Measurements from ENCODE around the gene KAZN. TPM values are rescaled to one million over a fixed set of nuclear protein-coding genes. Genes with fewer than 3 reads are reported as not detected.

The KAZN gene
- total and polyA plus RNA-seq, 2 experiments from 2014 or later = 7.9 to 15.6 TPM

- DNase-seq (ENCODE audit: low spot score) = no peak
- Histone ChIP-seq H4K20me1 (ENCODE audit: insufficient read depth, poor library complexity, severe bottlenecking) (no peaks in the 10 kb centered on the region), H3K9me3 (ENCODE audit: low read depth) (no peaks in the 10 kb centered on the region), H3K27ac (no peak overlapping the region), H3K4me2 (no peak overlapping the region), H3K36me3 (replicated peaks; ENCODE audit: insufficient read depth, low read depth) (no peaks in the 10 kb centered on the region), H3K4me3 (no peak overlapping the region), H3K9me2 (replicated peaks; ENCODE audit: insufficient read depth) (no peaks in the 10 kb centered on the region), H3K79me2 (no peaks in the 10 kb centered on the region), H3K27me3 (no peaks in the 10 kb centered on the region), H2AFZ (no peak overlapping the region), H3K4me1 (ENCODE audit: insufficient read depth) (peaks cover 4% of the 10 kb centered on the region)
- 91% methylated on average over 6 of the region's 6 CpGs for WGBS (ENCODE audit: low lambda C conversion rate, missing lambda C conversion rate)
- no peak for TF ChIP-seq CTCF (IDR thresholded peaks at IDR 0.05; ENCODE audit: poor library complexity)
- no peak for TF ChIP-seq EZH2phosphoT487 (IDR thresholded peaks at IDR 0.05; ENCODE audit: low read depth, severe bottlenecking, unreplicated experiment)
- no peak for TF ChIP-seq EZH2 (IDR thresholded peaks at IDR 0.05; ENCODE audit: borderline replicate concordance)
These were observed 67.9 kb downstream of the KAZN start for GRCh38 chr1:14666373-14666772.

GRCh38 chr1:14666962-14667650, 68.6 kb downstream of the KAZN start:
- no peak overlapping the region for H3K27ac ChIP-seq
- H3K27me3 ChIP-seq = no peaks in the 10 kb centered on the region
- H3K4me3 ChIP-seq = no peak overlapping the region
- no peak for TF ChIP-seq EZH2phosphoT487 (IDR thresholded peaks at IDR 0.05; ENCODE audit: low read depth, severe bottlenecking, unreplicated experiment)
- TF ChIP-seq CTCF (IDR thresholded peaks at IDR 0.05; ENCODE audit: poor library complexity) = no peak
- TF ChIP-seq EZH2 (IDR thresholded peaks at IDR 0.05; ENCODE audit: borderline replicate concordance) = no peak
- no peaks in the 10 kb centered on the region for H3K9me3 ChIP-seq (ENCODE audit: low read depth)
- DNase-seq (ENCODE audit: low spot score) = no peak
- H4K20me1 ChIP-seq (ENCODE audit: insufficient read depth, poor library complexity, severe bottlenecking) = no peaks in the 10 kb centered on the region
- no peak overlapping the region for H2AFZ ChIP-seq
- no peaks in the 10 kb centered on the region for H3K36me3 ChIP-seq (replicated peaks; ENCODE audit: insufficient read depth, low read depth)
- no peaks in the 10 kb centered on the region for H3K79me2 ChIP-seq
- WGBS (ENCODE audit: low lambda C conversion rate, missing lambda C conversion rate) = 91% methylated on average over 15 of the region's 15 CpGs
- H3K9me2 ChIP-seq (replicated peaks; ENCODE audit: insufficient read depth) = no peaks in the 10 kb centered on the region
- H3K4me1 ChIP-seq (ENCODE audit: insufficient read depth) = peaks cover 4% of the 10 kb centered on the region
- no peak overlapping the region for H3K4me2 ChIP-seq

GRCh38 chr1:14667651-14667984, 69.1 kb downstream of the KAZN start:
- 69% methylated on average over 4 of the region's 4 CpGs for WGBS (ENCODE audit: low lambda C conversion rate, missing lambda C conversion rate)
- Histone ChIP-seq H3K27me3 (no peaks in the 10 kb centered on the region), H3K36me3 (replicated peaks; ENCODE audit: insufficient read depth, low read depth) (no peaks in the 10 kb centered on the region), H2AFZ (no peak overlapping the region), H4K20me1 (ENCODE audit: insufficient read depth, poor library complexity, severe bottlenecking) (no peaks in the 10 kb centered on the region), H3K9me3 (ENCODE audit: low read depth) (no peaks in the 10 kb centered on the region), H3K27ac (no peak overlapping the region), H3K4me2 (no peak overlapping the region), H3K4me1 (ENCODE audit: insufficient read depth) (peaks cover 4% of the 10 kb centered on the region), H3K79me2 (no peaks in the 10 kb centered on the region), H3K9me2 (replicated peaks; ENCODE audit: insufficient read depth) (no peaks in the 10 kb centered on the region), H3K4me3 (no peak overlapping the region)
- TF ChIP-seq EZH2phosphoT487 (IDR thresholded peaks at IDR 0.05; ENCODE audit: low read depth, severe bottlenecking, unreplicated experiment) (no peak), CTCF (IDR thresholded peaks at IDR 0.05; ENCODE audit: poor library complexity) (no peak), EZH2 (IDR thresholded peaks at IDR 0.05; ENCODE audit: borderline replicate concordance) (no peak)
- DNase-seq (ENCODE audit: low spot score) = no peak
